Hematopoietic multipotent progenitor cell treated with erythropoietin and hydrocortisone succinate and interleukin-3 and kit ligand, for 8 days (in vitro differentiated cells): ENCODE results near the gene TNKS1BP1.
A peak's percentile ranks its signal among the peaks of the same experiment; 100 is the strongest.
"Not testable (repeated sequence)": the region's sequence is repeated elsewhere in the genome, so short reads cannot be mapped to it uniquely, and the experiment has no call there.

ENCODE experiments used
- DNase-seq: peaks from one replicate; pipeline ENCODE4 v3.0.0-alpha.2; 2015

The TNKS1BP1 gene

GRCh38 chr11:57309106-57310059 is 15.4 kb downstream of the TNKS1BP1 start:
- no peak for DNase-seq

DNA sequence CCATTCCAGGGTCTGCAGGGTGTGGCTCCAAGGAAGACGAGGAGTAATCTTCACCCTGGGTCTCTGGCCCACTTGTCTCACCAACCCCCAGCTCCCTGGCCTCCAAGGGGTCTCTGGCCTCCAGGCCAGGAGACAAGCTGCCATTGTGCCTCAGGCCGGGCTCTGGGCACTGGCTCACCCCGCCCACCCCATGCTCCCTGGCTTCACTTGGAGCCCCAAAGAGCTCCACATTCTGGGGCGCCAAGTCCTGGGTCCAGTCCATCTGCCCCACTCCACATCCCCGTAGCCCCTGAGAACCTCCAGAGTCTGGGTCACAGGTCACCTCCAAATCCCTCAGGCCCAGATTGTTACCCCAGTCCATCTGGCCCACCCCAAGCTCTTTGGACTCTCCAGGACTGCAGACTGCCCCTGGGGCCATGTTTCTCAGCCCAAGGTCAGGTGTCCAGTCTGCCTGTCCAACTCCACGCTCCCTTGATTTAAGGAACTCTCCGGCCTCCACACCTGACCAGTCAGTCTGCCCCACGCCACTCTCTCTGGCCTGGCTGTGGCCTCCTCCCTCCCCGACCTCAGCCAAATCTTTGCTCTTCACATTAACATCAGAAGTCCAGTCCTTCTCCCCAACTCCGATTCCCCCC is 16.2 kb downstream of the TNKS1BP1 start:
- no peak for DNase-seq

DNA sequence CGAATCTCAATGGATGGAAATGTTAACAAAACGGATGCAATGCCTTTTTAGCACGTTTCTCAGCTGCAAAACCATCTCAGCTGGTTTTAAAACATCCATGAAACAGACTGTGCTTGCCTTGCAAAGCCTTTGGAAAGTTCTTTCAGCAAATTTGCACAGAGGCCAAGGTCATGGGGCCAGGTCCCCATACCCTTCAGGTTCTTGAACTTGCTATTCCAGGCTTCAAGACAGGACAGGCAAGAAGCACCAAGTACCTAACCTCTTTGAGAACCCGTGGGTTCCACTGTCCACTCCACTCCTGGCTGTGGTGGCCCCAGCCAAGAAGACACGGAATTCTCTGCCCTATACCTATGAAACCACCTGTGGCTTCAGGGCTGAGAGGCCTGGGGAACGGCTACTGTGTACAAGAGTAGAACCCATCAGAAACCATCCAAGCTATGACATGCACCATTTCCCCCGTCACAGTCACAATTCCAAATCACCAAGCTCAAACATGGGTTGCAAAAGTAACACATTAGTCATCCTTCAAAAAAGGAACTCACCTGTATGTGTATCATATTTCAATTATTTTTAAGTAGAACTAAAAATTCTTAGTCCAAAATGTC is 17.0 kb downstream of the TNKS1BP1 start:
- no peak for DNase-seq

DNA sequence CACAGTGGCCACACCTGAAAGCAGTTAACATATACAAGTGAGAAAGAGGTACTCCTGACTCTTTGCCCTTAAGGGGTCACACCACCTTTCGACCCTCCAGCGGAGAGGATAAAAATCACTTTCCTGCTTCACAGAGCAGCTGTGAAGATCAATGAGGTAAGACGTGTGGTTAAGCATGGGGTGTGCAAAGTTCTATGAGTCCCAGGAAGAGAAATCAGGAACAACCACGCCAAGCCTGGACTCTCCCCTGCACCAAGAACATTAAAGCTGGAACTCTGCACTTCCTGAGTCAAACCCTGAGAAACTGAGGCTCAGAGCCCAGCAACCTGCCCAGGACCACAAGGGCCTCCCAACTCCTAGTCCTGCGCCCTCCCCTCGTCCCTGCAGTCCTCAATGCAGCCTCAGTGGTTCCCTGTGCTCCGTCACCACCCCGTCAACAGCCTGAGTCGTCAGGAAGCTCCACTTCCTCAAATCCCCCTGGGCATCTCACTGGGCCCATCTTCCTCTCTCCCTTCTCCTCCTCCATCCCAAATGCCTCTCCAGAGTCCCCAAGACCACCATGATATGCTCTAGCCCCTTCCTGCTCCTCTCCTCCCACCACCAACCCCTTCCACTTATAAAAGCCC is 17.7 kb downstream of the TNKS1BP1 start:
- DNase-seq, result no peak

DNA sequence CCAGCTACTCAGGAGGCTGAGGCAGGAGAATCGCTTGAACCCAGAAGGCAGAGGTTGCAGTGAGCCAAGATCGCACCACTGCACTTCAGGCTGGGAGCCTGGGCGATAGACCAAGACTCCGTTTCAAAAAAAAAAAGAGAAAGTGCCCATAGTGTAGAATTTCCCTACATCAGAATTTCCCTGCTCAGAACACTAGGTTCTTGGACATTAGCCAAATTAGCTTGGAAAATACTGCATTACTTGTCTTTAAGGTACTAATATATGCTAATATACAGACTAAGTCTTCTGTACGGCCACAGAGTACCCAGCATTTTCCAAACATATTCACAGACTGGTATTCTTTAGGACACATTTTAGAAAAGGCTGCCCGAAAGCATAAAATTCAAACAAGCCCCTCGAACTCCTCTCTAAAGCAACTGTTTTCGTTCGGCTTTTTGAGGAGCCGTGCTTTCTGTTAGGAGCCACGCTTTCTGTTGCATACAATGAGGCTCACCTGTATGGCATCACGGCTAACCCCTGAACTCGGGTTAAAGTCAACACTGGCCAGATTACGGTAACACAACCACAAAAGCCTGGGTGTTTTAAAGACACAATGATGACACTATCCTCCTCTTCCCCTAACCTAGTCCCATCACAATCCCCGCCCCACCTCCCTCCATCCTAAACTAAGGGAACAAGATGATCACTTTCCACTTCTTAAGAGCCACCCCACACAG is 18.4 kb downstream of the TNKS1BP1 start:
- DNase-seq, result no peak

- DNase-seq, result no peak
Observed at GRCh38 chr11:57305523-57305922, 19.2 kb downstream of the TNKS1BP1 start.

DNA sequence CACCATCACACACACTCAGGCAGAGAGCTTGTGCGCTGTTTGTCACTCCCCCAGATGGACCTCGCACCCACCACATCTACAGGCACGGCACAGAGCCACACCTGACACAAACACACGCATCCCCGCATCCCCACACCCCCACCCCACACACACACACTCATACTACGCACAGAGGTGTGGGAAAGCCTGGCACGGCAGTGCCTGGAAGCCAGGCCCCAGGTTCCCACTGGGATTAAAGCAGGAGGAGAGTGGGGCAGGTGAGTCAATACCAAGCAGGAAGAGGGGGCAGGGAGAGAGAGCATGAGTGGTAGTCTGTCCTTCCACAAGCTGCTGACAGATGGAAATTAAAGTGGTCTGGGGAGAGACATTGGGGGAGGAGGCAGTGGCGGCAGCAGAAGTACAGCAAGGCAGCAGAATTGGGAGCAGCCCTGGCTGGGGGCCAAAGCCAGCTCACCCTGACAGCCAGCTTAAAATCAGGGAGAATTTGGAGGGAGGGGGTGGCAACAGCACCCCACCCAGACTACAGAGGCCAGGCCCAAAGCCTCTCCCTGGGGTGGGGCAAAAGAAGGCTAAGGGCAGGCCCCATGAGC is 20.7 kb downstream of the TNKS1BP1 start:
- peak; percentile 66 for DNase-seq

DNA sequence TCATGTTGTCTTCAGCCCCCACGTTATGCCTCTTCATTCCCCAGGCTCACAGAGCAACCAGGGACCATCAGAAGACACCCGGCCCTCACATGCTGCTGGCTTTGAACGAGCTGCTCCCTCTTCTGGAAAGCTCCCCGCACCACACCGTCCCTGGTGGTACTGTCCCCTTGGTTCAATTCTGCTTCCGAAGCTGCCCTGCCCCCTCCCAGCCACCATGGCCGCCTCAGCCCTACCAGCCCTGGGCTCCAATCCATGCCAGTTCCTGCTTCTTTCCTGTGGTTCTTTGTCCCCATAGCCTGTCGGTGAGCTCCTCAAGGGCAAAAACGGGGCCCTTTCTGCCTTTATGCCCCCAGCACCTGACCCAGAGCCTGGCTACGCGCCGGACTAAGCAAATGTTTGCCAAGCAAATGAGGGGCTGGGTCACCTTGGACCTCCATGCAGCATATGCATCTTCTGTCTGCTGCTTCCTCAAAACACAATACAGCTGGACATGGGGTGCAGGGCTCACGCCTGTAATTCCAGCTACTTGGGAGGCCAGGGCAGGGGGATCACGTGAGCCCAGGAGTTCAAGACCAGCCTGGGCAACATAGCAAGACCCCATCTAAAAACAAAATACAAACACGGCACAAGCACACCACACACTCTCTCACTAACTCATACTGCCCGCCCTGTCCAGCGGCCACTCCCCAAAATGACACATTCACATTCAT is 21.3 kb downstream of the TNKS1BP1 start:
- DNase-seq, result no peak

DNA sequence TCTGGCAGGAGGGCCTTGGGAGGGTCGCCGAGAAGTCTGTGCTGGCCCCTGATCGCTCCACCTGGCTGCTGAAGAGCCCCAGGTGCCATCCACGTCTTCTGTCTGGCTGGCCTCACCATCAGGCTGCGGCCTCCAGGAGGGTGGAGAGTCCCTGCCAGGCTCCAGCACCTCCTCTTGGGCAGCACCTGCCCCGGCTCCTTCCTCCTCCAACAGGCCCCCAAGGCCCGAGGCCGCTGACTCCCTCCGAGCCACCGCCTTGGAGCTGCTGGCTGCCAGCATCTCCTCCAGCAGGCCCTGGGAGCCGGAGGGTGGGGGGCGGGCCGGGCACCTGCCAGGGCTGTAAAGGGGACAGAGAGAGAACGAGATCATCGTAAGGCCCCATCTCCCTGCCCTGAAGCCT is 22.3 kb downstream of the TNKS1BP1 start:
- DNase-seq, result no peak

DNA sequence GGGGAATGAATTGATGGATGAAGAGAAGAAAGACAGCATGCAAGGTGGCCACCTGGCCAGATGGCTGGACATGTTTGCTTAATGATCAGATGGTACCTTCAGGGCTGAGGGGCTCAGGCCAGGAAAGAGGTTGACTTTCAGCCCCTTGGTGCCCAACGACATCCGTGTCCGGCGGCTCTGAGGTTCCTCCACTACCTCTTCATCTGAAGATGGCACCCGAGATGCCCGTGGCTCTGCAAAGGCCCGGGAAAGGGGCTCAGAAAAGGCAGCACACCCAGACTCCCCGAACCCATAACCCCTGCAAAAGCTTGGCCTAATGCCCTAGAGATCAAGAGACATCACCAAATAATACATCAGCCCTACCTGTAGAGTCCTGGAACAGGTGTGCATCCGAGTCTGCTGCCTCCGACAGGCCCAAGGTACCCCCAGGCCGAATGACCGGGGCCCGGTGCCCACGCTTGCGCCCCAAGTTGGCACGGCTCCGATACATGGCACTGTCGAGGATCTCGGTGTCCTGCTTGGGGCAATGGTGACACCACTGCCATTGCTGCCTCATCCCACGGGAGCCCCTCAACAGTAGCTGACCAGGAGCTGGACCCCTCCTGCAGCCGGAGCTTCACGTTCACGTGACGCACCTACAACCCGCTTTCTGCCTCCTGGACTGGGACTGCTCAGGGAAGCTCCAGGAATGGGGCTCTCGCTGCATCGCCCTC is 22.9 kb downstream of the TNKS1BP1 start:
- no peak for DNase-seq

DNA sequence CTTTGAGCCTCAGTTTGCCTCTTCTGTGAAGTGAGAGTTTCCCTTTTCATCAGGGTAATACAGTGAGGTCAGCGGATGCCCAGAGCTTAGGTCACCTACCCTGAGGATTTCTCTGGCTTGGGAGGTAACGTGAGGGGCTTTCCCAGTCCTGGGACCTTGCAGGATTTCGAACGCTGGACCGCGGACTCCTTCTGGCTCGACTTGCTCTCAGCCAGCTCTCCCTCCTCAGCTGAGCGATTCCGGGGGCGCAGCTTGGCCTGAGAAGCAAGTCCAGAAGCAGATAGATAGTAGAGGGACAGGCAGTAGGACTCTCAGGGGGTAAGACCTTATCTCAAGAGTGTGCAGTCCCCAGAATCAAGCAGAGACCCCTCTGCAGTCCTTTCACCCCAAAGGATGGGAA is 24.0 kb downstream of the TNKS1BP1 start:
- DNase-seq, result no peak

DNA sequence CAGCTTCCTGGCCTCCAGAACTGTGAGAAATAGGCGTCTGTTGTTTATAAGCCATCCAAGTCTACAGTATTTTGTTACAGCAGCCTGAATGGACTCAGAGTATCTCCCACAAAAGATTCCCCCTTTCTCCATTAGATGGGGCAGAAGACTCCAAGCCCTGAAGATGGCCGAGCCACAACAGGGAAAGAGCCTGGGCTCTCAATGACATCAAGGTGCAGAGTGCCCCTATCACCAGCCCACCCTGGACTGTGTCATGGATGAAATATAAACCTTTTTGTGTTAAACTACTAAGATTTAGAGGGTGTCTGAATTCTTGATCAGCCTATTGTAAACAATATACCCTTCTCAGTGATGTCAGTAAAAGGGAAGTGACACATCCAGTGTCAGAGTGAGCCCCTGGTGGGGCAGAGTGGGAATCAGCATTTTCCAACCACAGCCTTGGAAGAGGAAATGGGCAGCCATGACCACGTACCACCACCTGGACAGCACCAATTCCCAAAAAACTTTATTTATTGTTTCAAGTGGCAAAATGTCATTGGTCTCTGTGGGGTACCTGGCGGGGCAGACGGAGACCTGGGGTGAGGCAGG is 25.5 kb downstream of the TNKS1BP1 start:
- no peak for DNase-seq

GRCh38 chr11:57297221-57297620 is 27.5 kb downstream of the TNKS1BP1 start:
- DNase-seq, result no peak

DNA sequence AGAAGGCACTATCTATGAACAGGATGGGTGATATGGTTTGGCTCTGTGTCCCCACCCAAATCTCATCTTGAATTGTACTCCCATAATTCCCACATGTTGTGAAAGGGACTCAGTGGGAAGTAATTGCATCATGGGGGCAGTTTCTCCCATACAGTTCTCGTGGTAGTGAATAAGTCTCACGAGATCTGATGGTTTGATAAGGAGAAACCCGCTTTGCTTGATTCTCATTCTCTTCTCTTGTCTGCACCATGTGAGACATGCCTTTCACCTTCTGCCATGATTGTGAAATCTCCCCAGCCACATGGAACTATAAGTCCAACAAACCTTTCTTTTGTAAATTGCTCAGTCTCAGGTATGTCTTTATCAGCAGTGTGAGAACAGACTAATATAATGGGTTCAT is 28.5 kb downstream of the TNKS1BP1 start:
- not testable (repeated sequence) for DNase-seq

DNA sequence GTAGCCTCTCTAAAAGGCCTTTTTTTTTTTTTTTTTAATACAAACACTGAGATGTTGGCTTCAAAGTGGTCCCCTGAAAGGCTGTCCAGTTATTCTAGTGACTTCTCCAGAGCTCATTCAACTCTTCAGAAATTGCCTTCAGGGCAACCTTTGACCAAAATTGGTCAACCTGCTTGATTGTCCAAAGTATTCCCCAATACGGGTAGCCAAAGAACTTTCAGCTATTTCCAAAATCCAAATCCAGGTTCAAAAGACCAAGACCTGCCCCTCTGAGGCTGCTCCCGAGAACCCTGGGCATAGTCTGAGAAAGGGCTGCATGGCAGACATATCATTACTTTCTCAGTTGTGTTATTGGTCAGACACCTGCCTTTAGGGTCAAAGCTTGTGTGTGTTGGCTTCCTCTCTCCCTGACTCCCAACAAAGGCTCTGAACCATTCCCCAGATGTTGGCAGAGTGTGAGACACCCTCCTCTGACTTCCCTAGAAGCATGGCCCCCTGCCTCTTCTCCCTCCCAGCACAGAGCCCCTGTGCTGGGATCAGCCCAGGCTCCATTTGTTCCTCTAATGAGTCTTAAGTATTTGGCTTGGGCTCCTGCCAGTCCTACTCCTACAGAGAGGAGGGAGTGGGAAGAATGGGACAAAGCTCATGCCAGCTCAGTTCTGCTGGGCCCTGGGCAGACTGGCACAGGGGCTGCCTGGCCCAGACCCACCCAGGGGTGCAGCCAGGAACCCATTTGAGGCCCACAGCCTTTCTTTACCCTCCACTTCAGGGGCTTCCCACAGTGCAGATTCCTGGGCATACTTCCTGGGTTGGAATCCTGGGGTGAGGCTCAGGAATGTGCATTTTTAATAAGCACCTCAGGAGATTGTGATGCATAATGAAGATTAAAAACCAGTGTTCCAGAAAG is 30.3 kb downstream of the TNKS1BP1 start:
- DNase-seq, result no peak

- DNase-seq, result no peak
Observed at GRCh38 chr11:57290288-57290687, 34.5 kb downstream of the TNKS1BP1 start.

GRCh38 chr11:57288771-57289579 is 35.8 kb downstream of the TNKS1BP1 start:
- no peak for DNase-seq

DNA sequence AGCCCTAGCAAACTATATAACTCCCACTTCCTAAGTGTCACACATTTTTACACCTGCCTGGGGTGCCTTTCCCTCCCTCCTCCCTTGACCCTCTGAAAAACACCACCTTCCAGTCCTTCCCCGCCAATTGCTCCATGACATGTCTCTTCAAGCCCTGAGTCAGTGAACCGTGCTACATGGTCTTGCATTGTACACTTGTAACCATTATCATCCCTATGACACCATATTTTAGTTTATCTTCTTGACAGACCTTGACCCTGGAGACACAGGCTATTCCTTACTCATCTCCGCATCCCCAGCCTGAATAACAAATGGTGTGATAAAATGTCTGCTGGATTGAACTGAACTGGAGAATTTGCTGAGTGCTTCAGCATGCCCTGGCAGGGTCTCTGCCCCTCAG is 36.9 kb downstream of the TNKS1BP1 start:
- no peak for DNase-seq
